Uterus (tissue), 2 donors: ENCODE measurements around the gene LHPP.

Experiments
- CTCF ChIP-seq, 4 experiments: fragments of 200-600 bp in 2 of 4; fragments of 450-650 bp in 2 of 4; sonication (generic) in 2 of 4; IDR thresholded peaks; one replicate each; pipeline ENCODE4 v1.5.1; 2016 to 2019; ENCODE audit warnings: antibody characterized with exemption in 4 of 4, mild to moderate bottlenecking in 2 of 4, moderate library complexity in 1 of 4
- POLR2A ChIP-seq, 2 donors: fragments of 450-650 bp; IDR thresholded peaks; one replicate each; pipeline ENCODE4 v1.6.1; 2016; ENCODE audit warnings: antibody characterized with exemption in 2 of 2, mild to moderate bottlenecking in 1 of 2, moderate library complexity in 1 of 2

- no peak for TF ChIP-seq CTCF (IDR thresholded peaks at IDR 0.05)
- no peak for TF ChIP-seq POLR2A (IDR thresholded peaks at IDR 0.05)
These were observed 151.2 kb downstream of the LHPP start for GRCh38 chr10:124612611-124613498.
